HL-60 (cell line): ENCODE data around the gene ALDH1B1.

Source experiments
- DNase-seq, 2 experiments: peaks; one replicate each; pipeline ENCODE4 v3.0.0-alpha.2; 2010 to 2020; ENCODE audit warnings: low read depth in 1 of 2, low spot score in 1 of 2
- H3K27ac ChIP-seq: fragments of 250-450 bp; sonication (Bioruptor Pico); replicated peaks from 2 replicates; pipeline ENCODE4 v1.5.1; 2020; ENCODE audit warnings: mild to moderate bottlenecking, moderate library complexity
- H3K27me3 ChIP-seq: fragments of 250-450 bp; sonication (Bioruptor Pico); 2 replicates; pipeline ENCODE4 v1.5.1; 2021; ENCODE audit warnings: mild to moderate bottlenecking, moderate library complexity; ENCODE audit not compliant: insufficient read depth, poor library complexity, severe bottlenecking
- H3K4me3 ChIP-seq: replicated peaks from 2 replicates; pipeline ENCODE4 v1.5.1; 2011; ENCODE audit warnings: mild to moderate bottlenecking, control low read depth, low read length; ENCODE audit not compliant: insufficient read depth
- CTCF ChIP-seq: IDR thresholded peaks from one replicate; pipeline ENCODE4 v1.5.1; 2011; ENCODE audit warnings: low read length, control low read depth, inconsistent platforms; ENCODE audit not compliant: insufficient read depth
- GABPA ChIP-seq: IDR thresholded peaks from 2 replicates; pipeline ENCODE4 v1.6.1; 2012; ENCODE audit warnings: low read depth
- POLR2AphosphoS5 ChIP-seq: IDR thresholded peaks from 2 replicates; pipeline ENCODE4 v1.6.1; 2012; ENCODE audit warnings: low read depth
- REST ChIP-seq: IDR thresholded peaks from 2 replicates; pipeline ENCODE4 v1.6.1; 2012; ENCODE audit warnings: low read depth; ENCODE audit not compliant: insufficient replicate concordance
- SPI1 ChIP-seq: IDR thresholded peaks from 2 replicates; pipeline ENCODE4 v1.6.1; 2012; ENCODE audit warnings: low read depth, mild to moderate bottlenecking, borderline replicate concordance

The ALDH1B1 gene

GRCh38 chr9:38347271-38347671 lies 45.2 kb upstream of the ALDH1B1 start:
- Histone ChIP-seq H3K4me3 (no peak overlapping the region), H3K27ac (no peak overlapping the region), H3K27me3 (no peaks in the 10 kb centered on the region)
- no peak for DNase-seq
- TF ChIP-seq SPI1 (no peak), CTCF (no peak), REST (no peak)

- H3K27me3 ChIP-seq: no peaks in the 10 kb centered on the region
- TF ChIP-seq SPI1 (no peak), CTCF (no peak)
- DNase-seq: no peak
- H3K27ac ChIP-seq: no peak overlapping the region
- H3K4me3 ChIP-seq: no peak overlapping the region
Measured at GRCh38 chr9:38347946-38348345, 44.6 kb upstream of the ALDH1B1 start.

- DNase-seq: no peak
- no peak for TF ChIP-seq GABPA
- no peak for TF ChIP-seq POLR2AphosphoS5
- TF ChIP-seq REST: no peak
- TF ChIP-seq CTCF: no peak
- TF ChIP-seq SPI1: no peak
- Histone ChIP-seq H3K27me3 (no peaks in the 10 kb centered on the region), H3K27ac (no peak overlapping the region), H3K4me3 (no peak overlapping the region)
Measured at GRCh38 chr9:38350529-38350928, 42.0 kb upstream of the ALDH1B1 start.

- Histone ChIP-seq H3K27ac (no peak overlapping the region), H3K27me3 (no peaks in the 10 kb centered on the region), H3K4me3 (no peak overlapping the region)
- TF ChIP-seq REST (no peak), POLR2AphosphoS5 (no peak), CTCF (no peak), GABPA (no peak), SPI1 (no peak)
- no peak for DNase-seq
Measured at GRCh38 chr9:38352530-38353328, 39.8 kb upstream of the ALDH1B1 start.
